Measurements from ENCODE around the gene ARFIP1.

ARFIP1 gene

DNA sequence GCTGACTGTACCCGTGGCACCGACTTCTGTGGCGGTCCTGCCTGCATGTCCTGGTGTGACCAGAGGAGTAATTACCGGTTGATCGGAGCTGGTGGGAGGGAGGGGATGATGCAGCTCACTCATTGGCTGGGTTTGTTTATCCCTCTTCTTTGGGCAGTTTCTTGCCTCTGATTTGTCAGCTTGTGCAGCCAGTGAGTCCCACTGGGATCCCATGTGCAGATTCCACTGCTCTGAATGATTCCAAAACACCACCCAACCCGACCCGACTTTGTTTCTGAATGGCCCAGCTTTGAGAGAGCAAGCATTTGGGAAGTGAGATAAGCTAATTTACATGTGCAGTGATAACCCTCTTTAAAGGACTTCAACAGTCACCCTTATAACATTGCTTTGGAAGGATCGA lies 170.2 kb downstream of the ARFIP1 start:
- TF ChIP-seq, protein P1, sequence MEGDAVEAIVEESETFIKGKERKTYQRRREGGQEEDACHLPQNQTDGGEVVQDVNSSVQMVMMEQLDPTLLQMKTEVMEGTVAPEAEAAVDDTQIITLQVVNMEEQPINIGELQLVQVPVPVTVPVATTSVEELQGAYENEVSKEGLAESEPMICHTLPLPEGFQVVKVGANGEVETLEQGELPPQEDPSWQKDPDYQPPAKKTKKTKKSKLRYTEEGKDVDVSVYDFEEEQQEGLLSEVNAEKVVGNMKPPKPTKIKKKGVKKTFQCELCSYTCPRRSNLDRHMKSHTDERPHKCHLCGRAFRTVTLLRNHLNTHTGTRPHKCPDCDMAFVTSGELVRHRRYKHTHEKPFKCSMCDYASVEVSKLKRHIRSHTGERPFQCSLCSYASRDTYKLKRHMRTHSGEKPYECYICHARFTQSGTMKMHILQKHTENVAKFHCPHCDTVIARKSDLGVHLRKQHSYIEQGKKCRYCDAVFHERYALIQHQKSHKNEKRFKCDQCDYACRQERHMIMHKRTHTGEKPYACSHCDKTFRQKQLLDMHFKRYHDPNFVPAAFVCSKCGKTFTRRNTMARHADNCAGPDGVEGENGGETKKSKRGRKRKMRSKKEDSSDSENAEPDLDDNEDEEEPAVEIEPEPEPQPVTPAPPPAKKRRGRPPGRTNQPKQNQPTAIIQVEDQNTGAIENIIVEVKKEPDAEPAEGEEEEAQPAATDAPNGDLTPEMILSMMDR (IDR thresholded peaks at IDR 0.05; ENCODE audit: low read length, missing control alignments) = no peak
- no peak for DNase-seq (ENCODE audit: low read depth)
- no peak overlapping the region for H3K4me3 ChIP-seq (replicated peaks; ENCODE audit: low read depth, low read length)

DNA sequence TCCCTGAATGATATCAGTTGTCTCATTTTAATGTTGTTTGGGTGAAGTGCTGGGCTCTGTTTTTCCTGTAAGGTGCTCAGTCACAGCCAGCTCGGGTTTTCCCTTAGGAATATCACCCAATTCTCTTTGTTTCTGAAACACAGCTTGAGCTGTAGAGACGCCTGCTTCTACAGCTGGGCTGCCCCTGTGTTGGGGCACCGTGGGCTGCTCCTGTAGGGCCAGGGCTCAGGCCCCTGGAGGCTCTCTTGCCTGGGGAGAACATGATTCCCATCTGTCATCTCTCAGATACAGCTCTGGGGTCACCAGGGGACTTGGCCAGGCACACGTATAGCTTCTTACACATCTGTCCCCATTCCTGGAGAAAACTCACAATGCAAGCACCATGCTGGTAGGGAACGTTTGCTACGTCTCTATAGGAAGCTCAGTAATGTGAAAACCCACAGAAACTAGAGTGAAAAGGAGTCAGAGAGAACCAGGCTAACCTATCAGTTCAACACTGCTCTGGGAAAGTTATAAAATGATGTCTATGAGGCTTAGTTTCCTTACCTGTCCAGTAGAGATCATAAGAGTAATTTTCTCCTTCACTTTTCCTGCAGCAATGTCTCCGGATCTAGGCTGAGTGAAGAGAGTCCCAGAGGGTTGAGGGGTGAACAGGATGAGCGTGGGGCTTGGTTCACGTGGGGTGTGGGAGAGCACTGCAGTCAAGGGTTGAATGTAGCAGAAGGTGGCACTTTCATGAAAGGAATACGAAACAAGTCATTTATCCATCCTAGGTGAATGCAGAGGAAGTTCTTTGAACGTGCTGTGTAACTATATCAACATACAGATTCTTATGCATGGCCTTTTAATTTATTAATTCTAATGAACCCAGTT lies 170.9 kb downstream of the ARFIP1 start:
- TF ChIP-seq, protein P1 (IDR thresholded peaks at IDR 0.05; ENCODE audit: low read length, missing control alignments) = no peak
- no peak for DNase-seq (ENCODE audit: low read depth)
- H3K4me3 ChIP-seq (replicated peaks; ENCODE audit: low read depth, low read length) = no peak overlapping the region

DNA sequence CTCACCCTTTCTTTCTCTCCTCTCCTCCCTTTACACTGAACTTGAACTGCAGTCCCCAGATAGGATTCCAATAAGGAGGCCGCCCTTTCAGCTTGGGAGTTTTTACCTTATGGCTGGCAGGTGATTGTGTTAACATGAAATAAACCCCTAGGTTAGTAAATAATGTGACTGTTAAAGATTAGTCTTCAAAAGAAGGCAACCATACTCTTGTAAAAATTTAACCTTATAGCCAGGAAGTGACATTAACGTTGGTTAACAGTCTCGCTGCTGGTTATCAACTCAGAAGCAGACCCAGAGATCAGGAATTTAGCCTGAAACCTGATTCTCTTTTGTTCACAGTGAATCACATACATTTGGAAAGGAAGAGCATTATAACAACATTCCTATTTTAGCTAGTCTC lies 171.6 kb downstream of the ARFIP1 start:
- no peak overlapping the region for H3K4me3 ChIP-seq (replicated peaks; ENCODE audit: low read depth, low read length)
- TF ChIP-seq, protein P1 (IDR thresholded peaks at IDR 0.05; ENCODE audit: low read length, missing control alignments) = no peak
- DNase-seq (ENCODE audit: low read depth) = no peak

DNA sequence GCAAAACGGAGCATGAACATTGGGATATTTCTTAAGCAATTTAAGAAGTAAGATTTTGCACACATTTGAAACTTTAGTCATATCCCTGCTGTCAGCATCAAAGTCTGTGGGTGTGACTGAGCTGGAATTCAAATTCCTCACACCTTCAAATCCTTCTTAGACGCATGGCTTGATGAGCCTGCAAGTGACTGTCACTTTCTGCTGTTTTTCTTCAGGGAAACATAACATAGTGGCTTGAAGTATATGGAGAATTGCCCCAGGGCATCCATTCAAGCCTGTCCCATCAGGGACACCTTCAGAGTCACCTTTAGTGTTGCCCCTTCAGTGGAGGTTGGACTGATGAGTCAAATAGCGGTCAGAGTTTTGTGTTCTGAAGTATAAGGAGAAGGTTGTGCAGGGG lies 173.8 kb downstream of the ARFIP1 start:
- TF ChIP-seq, protein P1 (IDR thresholded peaks at IDR 0.05; ENCODE audit: low read length, missing control alignments) = no peak
- DNase-seq (ENCODE audit: low read depth) = no peak
- H3K4me3 ChIP-seq (replicated peaks; ENCODE audit: low read depth, low read length) = no peak overlapping the region

DNA sequence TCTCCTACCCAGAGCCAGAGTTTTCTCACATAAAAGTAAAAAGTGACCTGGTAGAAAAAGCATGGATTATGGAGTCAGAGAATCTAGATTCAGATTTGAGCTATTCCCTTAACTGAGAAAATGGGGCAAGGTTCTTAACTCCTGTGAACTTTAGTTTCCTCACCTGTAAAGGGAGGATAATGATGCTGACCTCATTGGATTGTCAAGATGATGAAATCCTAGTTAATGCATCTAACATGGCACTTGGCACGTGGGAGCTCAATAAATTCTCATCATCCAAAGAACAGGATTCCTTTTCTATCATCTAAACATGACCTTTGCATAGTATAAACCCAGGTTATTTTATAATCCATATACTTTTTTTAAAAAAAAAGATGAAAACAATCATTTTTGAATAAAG lies 175.0 kb downstream of the ARFIP1 start:
- no peak for DNase-seq (ENCODE audit: low read depth)
- TF ChIP-seq, protein P1 (IDR thresholded peaks at IDR 0.05; ENCODE audit: low read length, missing control alignments) = no peak
- H3K4me3 ChIP-seq (replicated peaks; ENCODE audit: low read depth, low read length) = no peak overlapping the region

DNA sequence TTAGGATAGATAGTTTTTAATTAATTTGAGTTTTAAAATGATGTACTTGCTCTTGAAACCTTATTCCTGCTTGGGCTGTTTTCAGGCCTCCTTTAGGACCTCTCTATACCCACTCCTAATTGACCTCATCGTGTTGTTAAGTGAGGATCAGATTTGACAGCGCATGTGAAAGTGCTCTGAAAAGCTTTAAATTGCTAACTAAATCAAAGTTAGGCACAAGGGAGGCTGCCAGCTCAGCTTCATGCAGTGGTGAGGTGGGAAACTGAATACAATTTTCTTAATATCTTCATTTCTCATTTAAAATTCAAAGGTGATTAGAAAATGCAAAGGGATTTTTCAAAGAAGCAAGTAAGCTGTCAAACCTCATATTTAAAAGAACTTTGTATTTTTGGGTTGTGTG lies 176.4 kb downstream of the ARFIP1 start:
- no peak overlapping the region for H3K4me3 ChIP-seq (replicated peaks; ENCODE audit: low read depth, low read length)
- TF ChIP-seq, protein P1 (IDR thresholded peaks at IDR 0.05; ENCODE audit: low read length, missing control alignments) = no peak
- no peak for DNase-seq (ENCODE audit: low read depth)
